NCI-H345 treated with DMSO at 0.1 percent for 48 hours (cell line): ENCODE measurements around the gene UNC13A.

Experiments used
- DNase-seq: peaks from one replicate; lab custom pipeline; 2025; ENCODE audit not compliant: unreplicated experiment; lab: John Stamatoyannopoulos, UW

The UNC13A gene

DNA sequence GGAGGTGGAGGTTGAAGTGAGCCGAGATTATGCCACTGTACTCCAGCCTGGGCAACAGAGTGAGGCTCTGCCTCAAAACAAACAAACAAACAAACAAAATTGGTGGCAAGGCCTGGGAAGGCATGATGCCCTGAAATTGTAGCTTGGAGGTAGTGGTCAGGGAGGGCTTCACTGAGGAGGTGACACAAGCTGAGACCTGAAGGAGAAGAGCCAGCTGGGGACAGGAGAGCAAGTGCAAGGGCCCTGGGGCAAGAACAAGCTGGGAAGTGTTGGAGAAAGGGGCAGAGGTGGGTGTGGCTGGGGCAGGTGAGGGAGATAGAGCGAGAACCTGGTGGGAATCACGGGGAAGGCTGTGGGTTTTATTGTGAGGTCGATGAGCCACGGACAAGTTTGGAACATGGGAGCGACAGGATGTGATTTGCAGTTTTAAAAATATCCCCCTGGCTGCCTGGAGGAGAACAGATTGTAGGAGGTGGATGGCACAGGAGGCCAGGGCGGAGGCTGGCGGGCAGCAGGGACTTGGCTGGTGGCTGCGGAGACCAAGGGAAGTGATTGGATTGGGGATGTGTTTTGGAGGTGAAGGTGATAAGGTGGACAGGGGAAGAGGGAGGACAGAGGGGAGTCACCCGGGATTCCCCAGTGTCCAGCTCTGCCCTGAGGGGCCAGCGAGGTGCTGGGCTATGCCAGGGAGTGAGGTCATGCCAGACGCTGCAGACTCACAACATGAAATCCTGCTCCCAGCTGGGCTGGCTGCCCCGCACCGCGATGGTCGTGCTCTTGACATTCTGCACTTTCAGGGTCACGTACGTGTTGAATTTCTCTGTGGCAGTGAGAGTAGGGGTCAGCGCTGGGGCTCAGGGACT is 14.0 kb downstream of the UNC13A start:
- DNase-seq: no peak

DNA sequence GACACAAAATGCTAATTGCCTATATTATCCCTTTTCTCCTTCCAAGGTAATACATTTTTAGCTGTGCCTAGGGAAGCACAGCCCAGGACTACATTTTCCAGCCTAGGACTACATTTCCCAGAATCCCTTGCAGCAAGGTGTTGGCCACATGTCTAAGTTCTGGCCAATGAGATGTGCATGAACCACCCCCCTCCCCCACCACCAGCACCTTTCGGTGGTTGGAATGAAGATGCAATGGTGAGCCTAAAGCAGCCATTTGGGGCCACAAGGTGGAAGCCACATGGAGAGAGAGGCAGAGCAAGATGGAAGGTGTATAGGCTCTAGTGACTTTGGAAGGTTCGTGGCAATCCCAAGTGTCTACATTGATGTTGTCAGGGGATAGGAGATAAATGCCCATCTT is 16.2 kb downstream of the UNC13A start:
- no peak for DNase-seq

DNA sequence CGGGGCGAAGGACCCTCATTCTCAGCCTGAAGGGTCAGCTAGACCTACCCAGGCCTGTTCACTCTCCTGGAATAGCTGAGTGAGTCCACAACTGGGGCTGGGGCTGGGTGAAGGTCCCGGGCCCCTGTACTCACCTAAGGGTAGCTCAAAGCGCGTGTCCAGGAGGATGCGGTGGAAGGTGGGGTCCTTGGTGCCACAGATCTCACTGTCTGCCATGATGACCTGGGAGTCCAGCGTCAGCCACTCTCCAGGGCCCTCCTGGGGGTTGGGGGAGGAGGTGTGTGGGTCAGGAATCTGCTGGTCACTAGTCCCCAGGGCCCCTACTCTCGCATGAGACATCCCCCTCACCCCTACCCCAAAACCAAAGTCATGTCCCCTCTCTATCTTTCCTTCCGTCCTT is 18.7 kb downstream of the UNC13A start:
- no peak for DNase-seq

DNA sequence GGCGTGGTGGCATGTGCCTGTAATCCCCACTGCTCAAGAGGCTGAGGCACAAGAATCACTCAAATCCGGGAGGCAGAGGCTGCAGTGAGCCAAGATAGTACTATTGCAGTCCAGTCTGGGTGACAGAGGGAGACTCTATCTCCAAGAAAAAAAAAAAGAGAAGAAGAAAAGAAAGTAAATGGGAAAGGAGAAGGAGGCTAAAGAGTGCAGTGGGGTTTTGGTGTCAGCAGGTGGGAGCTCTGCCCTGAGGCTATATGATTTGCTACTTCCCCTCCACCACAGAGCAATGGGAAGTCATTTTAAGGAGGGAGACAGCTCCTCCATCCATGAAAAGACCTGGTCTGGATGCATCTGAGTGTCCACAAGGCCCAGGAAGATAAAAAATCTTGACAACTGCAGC is 23.1 kb downstream of the UNC13A start:
- no peak for DNase-seq

DNA sequence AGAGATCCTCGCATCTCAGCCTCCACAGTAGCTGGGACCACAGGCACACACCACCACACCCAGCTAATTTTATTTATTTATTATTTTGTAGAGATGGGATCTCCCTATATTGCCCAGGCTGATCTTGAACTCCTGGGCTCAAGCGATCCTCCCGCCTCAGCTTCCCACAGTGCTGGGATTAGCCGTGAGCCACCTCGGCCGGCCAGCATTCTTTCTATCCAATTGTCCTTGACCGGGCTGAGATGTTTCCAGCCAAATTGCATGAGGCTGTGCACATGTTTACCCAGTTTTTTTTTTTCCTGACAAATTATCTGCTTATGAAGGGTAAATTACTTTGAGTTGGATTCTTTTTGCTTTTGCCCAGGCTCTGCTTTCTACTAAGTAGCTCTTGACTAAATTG is 28.2 kb downstream of the UNC13A start:
- no peak for DNase-seq

DNA sequence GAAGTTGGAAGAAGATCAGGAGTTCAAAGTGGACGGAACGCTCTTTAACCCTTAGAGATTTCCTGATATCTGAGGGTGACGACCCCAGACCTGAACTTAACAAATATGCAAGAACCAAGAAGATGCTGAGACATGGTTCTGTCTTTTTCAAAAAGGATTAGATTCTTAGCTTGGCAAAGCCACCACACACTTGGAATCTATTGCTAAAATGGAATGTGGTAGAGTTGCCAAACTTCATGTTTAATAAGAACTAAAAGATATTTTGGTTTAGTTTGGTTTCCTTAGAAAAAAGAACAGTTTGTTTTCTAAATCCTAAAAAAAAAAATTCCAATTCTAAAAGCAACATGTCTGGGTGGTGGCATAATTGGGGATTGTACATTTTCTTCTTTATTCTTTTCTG is 29.5 kb downstream of the UNC13A start:
- no peak for DNase-seq

DNA sequence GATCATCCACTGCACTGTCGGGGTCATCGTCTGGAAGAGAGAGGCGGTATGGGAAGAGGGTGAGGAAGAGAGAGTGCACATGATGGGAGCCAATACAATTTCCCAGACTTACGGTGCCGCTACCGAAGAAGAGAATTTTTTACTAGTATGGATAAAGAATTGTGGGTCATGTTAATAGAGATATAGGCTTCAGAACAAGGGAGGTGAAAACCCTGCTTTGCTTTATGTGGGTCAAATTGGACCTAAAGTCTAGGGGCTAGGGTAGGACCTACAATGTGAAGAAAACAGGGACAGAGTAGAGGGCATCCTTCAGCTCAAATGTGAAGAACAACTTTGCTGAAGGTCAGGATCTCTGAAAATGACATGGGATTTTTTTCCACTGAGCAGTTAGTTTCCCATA is 29.9 kb downstream of the UNC13A start:
- no peak for DNase-seq

DNA sequence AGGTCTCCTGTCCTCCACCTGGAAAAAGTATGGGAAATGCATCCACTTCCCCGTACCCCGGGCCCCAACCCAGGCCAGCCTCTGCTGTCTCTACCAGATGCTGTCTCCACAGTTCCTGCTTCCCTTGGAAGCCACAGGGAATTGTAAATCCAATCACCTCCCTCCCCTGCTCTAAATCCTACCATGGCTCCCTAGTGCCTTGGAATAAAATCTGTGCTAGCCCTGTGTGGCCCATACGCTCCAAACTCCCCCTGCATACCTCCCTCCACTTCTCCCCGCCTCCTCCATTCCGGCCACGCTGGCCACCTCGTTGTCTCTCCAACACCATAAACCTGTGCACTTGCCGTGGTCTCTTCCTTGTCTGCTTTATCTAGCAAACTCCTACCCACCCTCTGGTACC is 31.2 kb downstream of the UNC13A start:
- DNase-seq: no peak

DNA sequence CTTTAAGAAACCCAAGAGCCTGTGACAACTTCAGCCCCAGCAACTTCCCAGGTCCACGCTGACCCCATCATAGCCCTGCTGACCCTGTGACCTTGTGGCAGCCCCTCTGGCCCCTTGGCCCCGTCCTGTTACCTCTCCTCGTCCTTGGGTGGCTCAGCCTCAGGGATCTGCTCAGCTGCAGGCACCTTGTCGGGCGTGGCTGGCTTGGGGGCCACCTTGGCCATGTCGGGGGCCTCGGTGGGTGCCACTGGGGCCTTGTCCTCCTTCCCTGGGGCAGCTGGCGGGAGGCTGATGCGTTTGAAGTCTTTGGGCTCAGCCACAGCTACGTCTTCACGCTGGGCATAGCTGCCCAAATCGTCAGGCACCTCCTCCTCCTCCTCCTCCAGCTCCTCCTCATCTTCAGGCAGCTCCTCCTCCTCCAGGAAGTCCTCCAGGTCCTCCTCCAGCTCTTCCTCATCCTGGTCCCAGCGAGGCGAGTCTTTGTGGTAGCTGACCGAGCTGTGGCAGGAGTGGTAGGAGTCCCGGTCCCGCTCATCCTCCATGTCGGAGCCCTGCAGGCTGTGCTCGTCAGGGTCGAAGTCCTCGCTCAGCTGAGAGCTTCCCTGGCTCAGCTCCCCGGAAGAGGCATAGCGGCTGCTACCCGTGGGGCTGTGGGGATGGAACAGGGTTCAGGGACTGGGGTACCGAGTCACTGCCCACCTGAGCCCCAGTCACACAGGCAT is 32.2 kb downstream of the UNC13A start:
- DNase-seq: no peak

DNA sequence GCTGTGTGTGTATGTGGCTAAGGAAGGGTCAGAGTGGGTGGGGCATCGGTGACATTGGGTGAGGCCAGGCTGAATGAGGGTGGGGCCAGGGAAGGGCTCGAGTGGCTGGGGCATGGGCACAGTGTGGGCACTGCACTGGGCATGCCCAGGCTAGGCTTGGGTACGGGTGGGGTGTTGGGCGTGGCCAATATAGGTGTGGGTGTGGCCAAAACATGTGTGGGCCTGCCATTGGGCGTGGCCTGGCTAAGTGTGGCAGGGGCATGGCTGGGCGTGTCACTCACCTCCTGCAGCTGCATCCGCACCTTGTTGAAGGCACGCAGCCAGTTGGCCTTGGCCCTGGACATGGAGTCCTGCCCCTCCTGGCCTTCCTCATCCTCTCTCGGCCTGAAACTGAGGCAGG is 33.2 kb downstream of the UNC13A start:
- peak; percentile 0 for DNase-seq

DNA sequence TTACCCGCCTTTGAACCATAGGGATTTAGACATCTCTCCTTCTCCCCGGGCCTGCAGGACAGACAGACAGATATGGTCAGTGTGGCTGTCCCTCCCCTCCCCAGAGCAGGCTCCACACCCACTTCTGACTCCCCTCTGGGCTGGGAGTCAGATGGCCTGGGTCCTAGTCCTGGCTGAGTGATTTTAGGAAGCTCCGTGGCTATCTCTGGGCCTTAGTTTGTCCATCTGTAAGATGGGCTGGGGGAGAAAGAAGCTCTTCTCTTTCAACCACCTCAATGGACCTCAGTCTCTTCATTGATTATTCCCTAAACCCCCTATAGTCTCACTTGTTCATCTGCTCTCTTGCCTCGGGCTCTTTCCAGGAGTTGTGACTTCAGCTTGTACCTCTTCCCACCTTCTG is 35.5 kb downstream of the UNC13A start:
- DNase-seq: no peak

DNA sequence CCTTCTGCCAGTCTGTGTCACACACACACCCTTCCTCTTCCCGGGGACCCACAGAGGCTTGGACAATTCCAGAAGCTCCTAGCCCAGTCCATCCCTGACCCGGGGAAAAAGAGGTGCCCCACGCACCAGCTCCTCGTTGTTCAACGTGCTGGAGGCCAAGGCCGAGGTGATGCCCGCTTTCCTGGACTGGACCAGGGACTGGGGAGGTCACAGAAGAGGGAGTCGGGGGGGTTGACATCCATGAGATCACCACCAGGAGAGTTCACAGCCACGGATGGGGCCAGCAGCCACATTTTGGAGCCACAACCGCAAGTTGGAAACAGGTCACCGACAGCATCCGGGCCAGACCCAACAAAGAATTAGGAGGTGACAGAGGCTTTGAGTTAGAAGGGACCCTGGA is 39.4 kb downstream of the UNC13A start:
- DNase-seq: no peak

DNA sequence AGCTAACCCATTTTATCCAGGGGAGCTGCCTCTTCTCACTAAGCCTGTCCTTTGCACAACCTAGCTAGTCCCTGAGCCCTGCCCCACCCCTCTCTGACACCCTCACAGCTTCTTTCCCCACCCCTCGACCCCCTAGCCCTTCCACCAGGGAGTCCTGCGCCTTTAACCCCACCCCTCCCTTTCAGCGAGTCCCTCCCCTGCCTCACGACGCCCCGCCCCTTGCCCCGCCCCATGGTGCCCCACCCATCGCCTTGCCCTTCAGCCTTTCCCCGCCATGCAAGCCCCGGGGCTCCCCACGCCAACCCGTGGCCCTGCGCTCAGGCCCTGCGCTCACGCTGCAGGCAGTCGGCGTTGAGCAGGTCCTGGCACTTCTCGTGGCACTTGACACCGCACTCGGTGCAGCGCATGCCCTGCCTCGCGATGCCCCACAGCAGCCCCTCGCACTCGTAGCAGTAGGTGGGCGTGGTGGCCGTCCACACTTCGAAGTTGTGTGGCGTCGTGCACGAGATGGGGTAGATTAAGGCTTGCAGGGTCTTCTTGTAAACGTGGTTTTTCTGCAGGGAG is 40.0 kb downstream of the UNC13A start:
- no peak for DNase-seq

DNA sequence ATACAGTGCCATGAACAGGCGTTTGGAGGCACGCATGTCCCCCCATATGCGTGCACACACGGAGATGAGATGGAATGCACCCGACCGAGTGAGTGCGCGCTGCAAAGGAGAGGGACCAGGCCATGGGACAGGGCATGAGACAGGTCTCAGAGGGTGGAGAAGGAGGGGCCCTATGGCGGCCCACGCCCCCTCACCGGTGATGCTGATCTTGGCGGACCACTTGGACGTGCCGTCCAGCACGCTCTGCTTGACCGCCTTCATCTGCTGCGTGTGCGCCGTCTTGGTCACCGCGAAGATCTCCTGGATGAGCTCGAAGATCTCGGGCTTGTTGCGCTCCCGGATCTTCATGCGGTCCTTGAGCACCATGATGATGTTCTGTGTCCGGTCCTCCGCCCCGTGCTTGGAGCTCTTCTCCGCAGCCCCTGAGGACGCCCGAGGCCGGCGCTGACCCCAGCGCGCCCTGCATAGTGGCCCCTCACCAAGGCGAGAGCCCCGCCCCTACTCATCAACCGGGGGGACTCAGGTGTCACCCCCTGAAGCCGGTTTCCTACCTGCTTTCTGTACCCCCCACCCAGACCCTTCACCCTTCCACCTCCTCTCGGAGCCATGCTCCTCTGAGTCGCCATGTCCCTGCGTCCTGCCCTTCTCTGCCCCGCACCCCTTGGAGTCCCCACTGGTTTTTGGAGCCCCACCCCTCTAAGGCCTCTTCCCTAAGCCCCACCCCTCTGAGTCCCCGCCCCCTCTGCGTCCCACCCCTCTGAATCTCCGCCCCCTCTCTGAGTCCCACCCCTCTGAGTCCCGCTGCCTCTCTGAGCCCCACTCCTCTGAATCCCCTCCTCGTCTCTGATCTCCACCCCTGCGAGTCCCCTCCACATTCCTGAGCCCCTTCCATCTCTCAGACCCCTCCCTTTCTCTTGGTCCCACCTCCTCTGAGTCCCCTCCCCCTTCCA is 40.8 kb downstream of the UNC13A start:
- no peak for DNase-seq

DNA sequence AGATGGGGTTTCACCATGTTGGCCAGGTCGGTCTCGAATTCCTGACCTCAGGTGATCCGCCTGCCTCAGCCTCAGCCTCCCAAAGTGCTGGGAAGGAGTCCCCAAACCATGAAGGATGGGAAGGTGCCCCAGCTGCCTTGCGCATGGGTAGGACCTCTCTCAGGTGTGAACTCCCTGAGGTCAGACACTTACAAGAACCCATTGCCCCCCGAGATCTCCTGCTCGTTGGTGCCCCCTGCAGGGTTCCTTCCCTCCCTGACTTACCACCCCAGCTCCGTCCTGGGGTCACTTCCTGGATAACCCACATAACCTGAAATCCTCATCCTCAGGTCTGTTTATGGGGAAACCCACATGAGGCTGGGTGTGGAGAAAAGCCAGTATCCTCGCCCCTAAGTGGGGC is 41.7 kb downstream of the UNC13A start:
- DNase-seq: no peak

DNA sequence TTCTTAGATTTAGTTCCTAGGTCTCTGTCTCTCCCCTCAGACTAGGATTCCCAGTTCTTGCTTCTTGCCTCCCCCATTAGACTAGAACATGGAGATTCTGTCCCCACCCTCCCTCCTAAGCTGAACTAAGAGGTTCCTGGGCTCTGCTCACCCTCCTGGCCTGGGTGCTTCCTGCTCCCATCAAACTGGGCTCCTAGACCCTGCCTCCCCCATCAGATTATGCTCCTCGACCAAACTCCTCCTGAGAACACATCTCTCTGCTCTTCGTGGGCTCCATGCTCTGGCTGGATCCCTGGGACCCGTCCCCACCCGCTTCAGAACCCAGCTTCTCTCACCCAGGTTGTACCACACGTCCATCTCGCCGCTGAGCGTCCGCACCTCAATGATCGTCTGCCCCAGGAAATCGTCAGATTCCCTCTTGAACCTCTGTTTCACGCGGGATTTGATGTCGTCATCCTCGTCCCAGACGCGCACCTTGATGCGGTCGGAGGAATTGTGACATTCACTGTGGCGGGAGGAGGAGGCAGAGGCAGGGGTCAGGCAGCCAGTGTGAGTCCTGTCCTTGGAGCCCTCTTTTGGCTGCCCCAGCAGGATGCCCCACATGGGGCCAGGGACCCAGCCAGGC is 42.7 kb downstream of the UNC13A start:
- no peak for DNase-seq

DNA sequence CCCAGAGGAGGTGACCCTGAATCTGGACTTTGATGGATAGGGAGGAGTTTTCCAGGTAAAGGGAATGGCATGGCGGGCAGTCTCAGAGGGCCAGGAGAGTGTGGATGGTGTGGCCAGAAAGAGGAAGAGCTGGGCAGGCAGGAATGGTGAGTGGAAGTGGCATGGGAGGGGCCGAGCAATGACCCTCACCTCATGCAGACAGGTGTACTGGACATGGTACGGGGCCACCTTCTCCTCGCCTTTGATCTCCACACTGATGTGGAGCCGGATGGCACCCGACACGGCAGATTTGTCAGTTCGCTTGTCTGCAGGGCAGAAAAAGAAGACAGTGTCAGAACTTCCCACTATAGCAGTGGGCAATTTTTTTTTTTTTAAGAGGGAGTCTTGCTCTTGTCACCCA is 45.5 kb downstream of the UNC13A start:
- DNase-seq: no peak

DNA sequence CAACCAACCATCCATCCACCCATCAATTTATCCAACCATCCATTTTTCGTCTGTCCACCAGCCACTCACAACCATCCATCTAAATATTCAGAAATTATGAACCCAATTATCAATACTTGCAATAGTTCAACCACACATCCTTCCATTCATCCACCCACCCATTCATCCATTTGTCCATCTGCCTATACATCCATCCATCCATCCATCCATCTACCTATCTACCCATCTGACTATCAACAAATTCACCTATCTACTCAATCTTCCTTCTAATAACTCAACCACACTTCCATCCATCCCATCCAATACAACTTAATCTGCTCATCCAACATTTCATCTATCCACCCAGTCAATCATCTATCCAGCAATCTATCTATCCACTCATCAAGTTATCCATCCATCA is 46.3 kb downstream of the UNC13A start:
- DNase-seq: no peak

DNA sequence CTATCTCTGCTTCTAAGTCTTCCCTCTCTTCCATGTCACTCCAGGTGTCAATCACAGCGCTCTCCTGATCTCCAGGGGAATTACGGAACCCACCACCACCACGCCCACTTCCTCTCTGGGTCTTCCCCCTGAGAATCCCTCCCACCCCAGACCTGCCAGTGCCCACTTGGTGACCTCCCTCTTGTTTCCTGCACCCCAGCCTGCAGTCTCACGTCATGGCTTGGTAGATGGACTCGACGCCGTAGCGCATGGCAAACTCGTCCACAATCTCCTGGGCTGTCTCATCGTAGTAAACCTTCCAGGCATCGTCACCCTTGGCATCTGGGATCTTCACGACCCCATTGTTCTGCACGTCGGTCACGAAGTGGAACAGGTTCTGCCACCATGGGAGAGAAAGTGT is 47.0 kb downstream of the UNC13A start:
- no peak for DNase-seq

DNA sequence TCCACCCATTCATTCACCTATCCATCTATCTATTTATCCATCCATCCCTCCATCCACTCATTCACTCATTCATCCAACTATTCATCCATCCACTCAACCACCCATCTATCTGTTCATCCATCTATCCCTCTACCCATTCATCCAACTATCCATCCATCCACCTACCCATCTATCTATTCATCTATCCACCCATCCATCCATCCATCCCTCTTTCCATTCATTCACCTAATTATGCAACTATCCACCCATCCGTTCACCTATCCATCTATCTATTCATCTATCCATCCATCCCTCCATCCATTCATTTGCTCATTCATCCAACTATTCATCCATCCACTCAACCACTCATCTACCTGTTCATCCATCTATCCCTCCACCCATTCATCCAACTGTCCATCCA is 54.5 kb downstream of the UNC13A start:
- DNase-seq: no peak

DNA sequence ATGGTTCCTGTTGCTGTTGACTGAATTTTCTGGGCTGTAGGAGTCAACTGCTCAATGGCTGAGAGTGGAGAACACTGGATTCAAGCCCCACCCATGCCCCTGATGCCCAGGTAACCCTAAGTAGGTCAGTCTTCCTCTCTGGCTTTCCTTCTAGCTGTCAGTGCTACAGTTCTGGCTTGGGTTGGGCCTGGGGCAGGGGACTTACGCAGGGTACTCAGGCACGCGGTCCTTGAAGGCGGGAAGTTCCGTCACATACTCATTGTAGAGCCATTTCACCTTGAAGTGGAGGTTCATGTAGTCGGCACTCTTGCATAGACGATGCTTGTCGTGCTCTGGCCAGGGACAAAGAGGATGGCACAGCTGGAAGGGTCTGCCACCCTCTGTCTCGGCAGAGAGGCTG is 55.6 kb downstream of the UNC13A start:
- no peak for DNase-seq
